Upper lobe of right lung (tissue), 1 donor: ENCODE measurements around the gene GPR4. TPM values are rescaled to one million over a fixed set of nuclear protein-coding genes. Genes with fewer than 3 reads are reported as not detected.

ENCODE experiments used
- ATAC-seq: fragments of 200-7000 bp; cut with Tn5 transposase; one replicate; pipeline ENCODE4 v1.9.1; 2020; ENCODE audit warnings: mild to moderate bottlenecking, moderate library complexity
- DNase-seq: peaks from one replicate; pipeline ENCODE4 v3.0.0-alpha.2; 2020
- H3K27ac ChIP-seq: fragments of 200-600 bp; one replicate; pipeline ENCODE4 v1.8.0; 2022
- H3K27me3 ChIP-seq: fragments of 200-600 bp; one replicate; pipeline ENCODE4 v1.8.0; 2022; ENCODE audit warnings: mild to moderate bottlenecking
- H3K36me3 ChIP-seq: fragments of 200-600 bp; one replicate; pipeline ENCODE4 v1.8.0; 2022
- H3K4me1 ChIP-seq: fragments of 200-600 bp; one replicate; pipeline ENCODE4 v1.8.0; 2022
- H3K4me3 ChIP-seq: fragments of 200-600 bp; one replicate; pipeline ENCODE4 v1.8.0; 2022; ENCODE audit warnings: mild to moderate bottlenecking
- H3K9me3 ChIP-seq: fragments of 200-600 bp; one replicate; pipeline ENCODE4 v1.8.0; 2022
- CTCF ChIP-seq: fragments of 200-600 bp; IDR thresholded peaks from one replicate; pipeline ENCODE4 v1.8.0; 2022; ENCODE audit warnings: antibody characterized with exemption
- intact Hi-C: fragments of 100-400 bp; cut with DNase I; formaldehyde crosslinking; loops from one replicate; pipeline ENCODE4 v1.11.0; 2022
- microRNA-seq: library from miRNA; unstranded; fragments of <30 nt; microRNA quantifications from one replicate; pipeline ENCODE4 v1.2.0, GENCODE V29; 2020; ENCODE audit warnings: borderline microRNAs expressed
- total RNA-seq: library from RNA; stranded (reverse); fragmentation: NEBNext Ultra II Directional; extraction: Animal tissue kit (Norgen Biotek cat#: 25700); gene quantifications from one replicate; pipeline ENCODE4 v1.2.1, GENCODE V29; 2021
- donor health status: DM: no; HTN: yes; CAD: no; lungs with severe emphysema.

GPR4 gene
- total RNA-seq, 1 donor from 2014 or later: 18.5 TPM

- no peak for ATAC-seq
- intact Hi-C loops: no loop called here
- H3K27ac ChIP-seq: no peak overlapping the region
- no peaks in the 10 kb centered on the region for H3K36me3 ChIP-seq
- H3K9me3 ChIP-seq: no peaks in the 10 kb centered on the region
- TF ChIP-seq CTCF: no peak
- H3K4me1 ChIP-seq: no peaks in the 10 kb centered on the region
- no peaks in the 10 kb centered on the region for H3K27me3 ChIP-seq
- H3K4me3 ChIP-seq: no peak overlapping the region
- DNase-seq: no peak
Observed at GRCh38 chr19:45554481-45554880, 47.5 kb downstream of the GPR4 start.

- intact Hi-C loops: no loop called here
- TF ChIP-seq CTCF: no peak
- DNase-seq: no peak
- no peak for ATAC-seq
- Histone ChIP-seq H3K4me3 (no peak overlapping the region), H3K27ac (no peak overlapping the region), H3K27me3 (no peaks in the 10 kb centered on the region), H3K9me3 (no peaks in the 10 kb centered on the region), H3K4me1 (no peaks in the 10 kb centered on the region), H3K36me3 (no peaks in the 10 kb centered on the region)
Observed at GRCh38 chr19:45553464-45553863, 48.5 kb downstream of the GPR4 start.

GRCh38 chr19:45547965-45548609 is 53.9 kb downstream of the GPR4 start:
- intact Hi-C loops: no loop called here
- no peaks in the 10 kb centered on the region for H3K9me3 ChIP-seq
- H3K4me1 ChIP-seq: peaks cover 3% of the 10 kb centered on the region
- DNase-seq (no peak), ATAC-seq (peak; percentile 68)
- H3K36me3 ChIP-seq: no peaks in the 10 kb centered on the region
- H3K4me3 ChIP-seq: no peak overlapping the region
- no peaks in the 10 kb centered on the region for H3K27me3 ChIP-seq
- peak overlapping the region; percentile 17 for H3K27ac ChIP-seq
- TF ChIP-seq CTCF: no peak

GRCh38 chr19:45547211-45547770 is 54.7 kb downstream of the GPR4 start:
- intact Hi-C loops: no loop called here
- Histone ChIP-seq H3K27me3 (no peaks in the 10 kb centered on the region), H3K4me1 (peaks cover 3% of the 10 kb centered on the region), H3K9me3 (no peaks in the 10 kb centered on the region), H3K27ac (no peak overlapping the region), H3K36me3 (no peaks in the 10 kb centered on the region), H3K4me3 (no peak overlapping the region)
- no peak for ATAC-seq
- DNase-seq: no peak
- TF ChIP-seq CTCF: no peak

- Histone ChIP-seq H3K27ac (no peak overlapping the region), H3K4me3 (no peak overlapping the region), H3K36me3 (no peaks in the 10 kb centered on the region), H3K4me1 (peaks cover 3% of the 10 kb centered on the region), H3K9me3 (no peaks in the 10 kb centered on the region), H3K27me3 (no peaks in the 10 kb centered on the region)
- intact Hi-C loops: no loop called here
- TF ChIP-seq CTCF: no peak
- ATAC-seq (peak; percentile 37), DNase-seq (no peak)
Observed at GRCh38 chr19:45542234-45542668, 59.8 kb downstream of the GPR4 start.

Small RNA genes lying within 50 kb of the gene (microRNA-seq; reads per million reads assigned to microRNA genes)
- 48.7 reads per million, percentile 56 among the genes with 10 or more reads in this experiment for gene MIR330

Other genes starting within 250 kb of the GPR4 start
- gene ERCC2, start 231.6 kb downstream of the GPR4 start, total RNA-seq: 13.7 TPM
- 67.9 TPM for gene PPP1R13L, start 197.1 kb downstream of the GPR4 start, total RNA-seq
- 5.4 TPM for gene POLR1G, start 195.6 kb downstream of the GPR4 start, total RNA-seq
- gene ERCC1, start 178.3 kb downstream of the GPR4 start, total RNA-seq: 48.8 TPM
- gene FOSB, start 134.2 kb downstream of the GPR4 start, total RNA-seq: 3.6 TPM
- gene RTN2, start 105.2 kb downstream of the GPR4 start, total RNA-seq: 13.3 TPM
- 0.67 TPM for gene PPM1N, start 103.8 kb downstream of the GPR4 start, total RNA-seq
- 155 TPM for gene VASP, start 94.7 kb downstream of the GPR4 start, total RNA-seq
- gene OPA3, start 17.4 kb downstream of the GPR4 start, total RNA-seq: 13.0 TPM
- gene EML2, start 37.2 kb upstream of the GPR4 start, total RNA-seq: 54.4 TPM
- gene GIPR, start 66.0 kb upstream of the GPR4 start, total RNA-seq: 4.8 TPM
- 188 TPM for gene SNRPD2, start 89.7 kb upstream of the GPR4 start, total RNA-seq
- 7.0 TPM for gene QPCTL, start 90.5 kb upstream of the GPR4 start, total RNA-seq
- gene FBXO46, start 128.7 kb upstream of the GPR4 start, total RNA-seq: 16.5 TPM
- gene MEIOSIN, start 131.2 kb upstream of the GPR4 start, total RNA-seq: not detected
- gene SIX5, start 167.0 kb upstream of the GPR4 start, total RNA-seq: 15.5 TPM
- 50.1 TPM for gene DMPK, start 180.3 kb upstream of the GPR4 start, total RNA-seq
- gene DMWD, start 190.6 kb upstream of the GPR4 start, total RNA-seq: 58.7 TPM
- gene RSPH6A, start 213.1 kb upstream of the GPR4 start, total RNA-seq: 0.38 TPM